Endothelial cell of umbilical vein (primary cell): ENCODE results near the gene PRDM16. TPM values are rescaled to one million over a fixed set of nuclear protein-coding genes. Genes with fewer than 3 reads are reported as not detected.

ENCODE experiments used
- BruUV-seq: library from RNA; stranded (reverse); fragments of 400-500 nt; replicated peaks from 2 replicates; lab custom pipeline; 2021; lab: Mats Ljungman, UMichigan
- CTCF ChIA-PET: fragments of 300-600, 350-600 bp; sonication (Branson Sonifier 250); formaldehyde crosslinking; loops from one replicate; lab custom pipeline; 2021; ENCODE audit warnings: antibody characterized with exemption, inconsistent platforms; lab: Charles Lee
- POLR2A ChIA-PET: fragments of 300-600, 350-600 bp; sonication (Branson Sonifier 250); formaldehyde crosslinking; loops from one replicate; lab custom pipeline; 2021; ENCODE audit warnings: antibody characterized with exemption, inconsistent platforms; lab: Charles Lee
- DNase-seq: peaks from one replicate; pipeline ENCODE4 v3.0.0-alpha.2; 2011; ENCODE audit warnings: low read depth, low spot score
- FAIRE-seq: peaks from 2 replicates; lab custom pipeline; 2011; peaks lifted over from hg19 to GRCh38; lab: Jason Lieb, UNC
- H2AFZ ChIP-seq: 2 replicates; pipeline ENCODE4 v1.6.0; 2012; ENCODE audit warnings: low read depth, low read length, control low read depth, inconsistent platforms
- H3K27ac ChIP-seq: 2 replicates; pipeline ENCODE4 v1.5.1; 2011; ENCODE audit warnings: low read depth, mild to moderate bottlenecking, control low read depth, low read length, moderate library complexity; ENCODE audit not compliant: insufficient read depth
- H3K27me3 ChIP-seq, 2 experiments: 2 replicates each; pipeline versions ENCODE4 v1.6.0 to v1.6.1; 2011; ENCODE audit warnings: low read length in 2 of 2, mixed read lengths in 1 of 2; ENCODE audit not compliant: control insufficient read depth in 2 of 2, insufficient read depth in 2 of 2
- H3K36me3 ChIP-seq, 2 experiments: 2 replicates in 1 of 2; 3 replicates in 1 of 2; pipeline ENCODE4 v1.5.1; 2011; ENCODE audit warnings: low read length in 2 of 2, mild to moderate bottlenecking in 1 of 2, moderate library complexity in 1 of 2; ENCODE audit not compliant: control insufficient read depth in 2 of 2, insufficient read depth in 2 of 2; ENCODE audit errors: extremely low read depth in 1 of 2
- H3K4me1 ChIP-seq: 3 replicates; pipeline ENCODE4 v1.5.1; 2011; ENCODE audit warnings: mild to moderate bottlenecking, low read length; ENCODE audit not compliant: control insufficient read depth, insufficient read depth; ENCODE audit errors: extremely low read depth
- H3K4me2 ChIP-seq: 2 replicates; pipeline ENCODE4 v1.6.1; 2011; ENCODE audit warnings: low read length, control low read depth, mixed read lengths; ENCODE audit not compliant: insufficient read depth
- H3K4me3 ChIP-seq, 3 experiments: fragments of 200-600 bp in 1 of 3; sonication (generic), shearing (Covaris generic) in 1 of 3; replicated peaks in 1 of 3; 2 replicates each; pipeline ENCODE4 v1.5.1; 2011 to 2016; ENCODE audit warnings: control low read depth in 3 of 3, low read length in 3 of 3, mild to moderate bottlenecking in 2 of 3, inconsistent platforms in 1 of 3, low read depth in 1 of 3, moderate library complexity in 1 of 3; ENCODE audit not compliant: insufficient read depth in 1 of 3
- H3K79me2 ChIP-seq: 2 replicates; pipeline ENCODE4 v1.6.0; 2012; ENCODE audit warnings: low read length, inconsistent platforms; ENCODE audit not compliant: control insufficient read depth, insufficient read depth
- H3K9ac ChIP-seq: replicated peaks from 2 replicates; pipeline ENCODE3; 2011; ENCODE audit warnings: low read length, control low read depth; ENCODE audit not compliant: insufficient read depth; ENCODE audit errors: extremely low read depth
- H3K9me1 ChIP-seq: replicated peaks from 3 replicates; pipeline ENCODE4 v1.6.0; 2011; ENCODE audit warnings: mild to moderate bottlenecking, low read length; ENCODE audit not compliant: control insufficient read depth, insufficient read depth; ENCODE audit errors: extremely low read depth
- H3K9me3 ChIP-seq: replicated peaks from 2 replicates; pipeline ENCODE4 v1.5.1; 2012; ENCODE audit warnings: low read length, inconsistent platforms; ENCODE audit not compliant: control insufficient read depth, insufficient read depth
- H4K20me1 ChIP-seq: replicated peaks from 2 replicates; pipeline ENCODE3; 2011; ENCODE audit warnings: mild to moderate bottlenecking, low read length; ENCODE audit not compliant: control insufficient read depth, insufficient read depth; ENCODE audit errors: extremely low read depth
- EZH2 ChIP-seq: IDR thresholded peaks from 2 replicates; pipeline ENCODE4 v1.6.1; 2012; ENCODE audit warnings: borderline replicate concordance, low read depth, mild to moderate bottlenecking, moderate library complexity, low read length, inconsistent platforms; ENCODE audit not compliant: severe bottlenecking
- FOS ChIP-seq: IDR thresholded peaks from 2 replicates; pipeline ENCODE4 v1.6.1; 2011; ENCODE audit warnings: mild to moderate bottlenecking, low read length, moderate library complexity, borderline replicate concordance; ENCODE audit not compliant: insufficient read depth
- GATA2 ChIP-seq: IDR thresholded peaks from 2 replicates; pipeline ENCODE4 v1.7.0; 2011; ENCODE audit warnings: low read depth, mild to moderate bottlenecking, moderate library complexity, mixed read lengths, low read length; ENCODE audit not compliant: insufficient read length, insufficient read depth
- JUN ChIP-seq: IDR thresholded peaks from 2 replicates; pipeline ENCODE4 v1.6.1; 2011; ENCODE audit warnings: borderline replicate concordance, low read depth; ENCODE audit not compliant: insufficient read length, insufficient read depth
- POLR2AphosphoS5 ChIP-seq: IDR thresholded peaks from 2 replicates; pipeline ENCODE4 v1.6.1; 2012; ENCODE audit warnings: low read depth, mild to moderate bottlenecking, control low read depth, low read length, moderate library complexity; ENCODE audit not compliant: insufficient read depth
- dilution Hi-C: fragments of 300-500 bp; cut with MboI; formaldehyde crosslinking; loops from one replicate; pipeline ENCODE4 v1.15.0; 2019; ENCODE audit warnings: low sequenced_read_pairs; ENCODE audit not compliant: extremely low pct_ligation_motif_present
- intact Hi-C: fragments of 100-400 bp; cut with micrococcal nuclease; formaldehyde crosslinking; loops from one replicate; pipeline ENCODE4 v1.10.0; 2022
- polyA plus RNA-seq, 4 experiments: library from polyadenylated mRNA; depleted of rRNA in 3 of 4; stranded (reverse) in 3 of 4; unstranded in 1 of 4; fragments of >200 nt; gene quantifications; 2 replicates each; pipeline versions ENCODE4 v1.2.1 to v1.2.3, GENCODE V29; 2011 to 2012; ENCODE audit warnings: missing spikeins in 1 of 4
- total RNA-seq: library from RNA; stranded (reverse); gene quantifications from 2 replicates; pipeline ENCODE4 v1.2.3, GENCODE V29; 2021
- TF ChIP-seq, protein P1 (sequence below): IDR thresholded peaks from 2 replicates; pipeline ENCODE4 v1.6.1; 2011; ENCODE audit not compliant: insufficient read depth, insufficient read length
- TF ChIP-seq, protein P2 (sequence below), 2 donors: IDR thresholded peaks; 1 replicate in 1 of 2; 2 replicates in 1 of 2; pipeline ENCODE4 v1.5.1; 2011; ENCODE audit warnings: low read length in 2 of 2, mild to moderate bottlenecking in 2 of 2, moderate library complexity in 2 of 2, control low read depth in 1 of 2, inconsistent platforms in 1 of 2, low read depth in 1 of 2; ENCODE audit not compliant: insufficient read depth in 1 of 2; ENCODE audit errors: extremely low read depth in 1 of 2

The PRDM16 gene
- total and polyA plus RNA-seq, 2 donors (not counting 3 experiments of a cell fraction or from before 2014, with no cell fraction given): not detected

GRCh38 chr1:3227351-3227704 lies 158.3 kb downstream of the PRDM16 start:
- Histone ChIP-seq H3K4me3 (no peak overlapping the region), H3K27me3 (no peaks in the 10 kb centered on the region), H3K4me1 (no peaks in the 10 kb centered on the region), H4K20me1 (no peaks in the 10 kb centered on the region), H2AFZ (no peak overlapping the region), H3K9me1 (no peaks in the 10 kb centered on the region), H3K9me3 (no peaks in the 10 kb centered on the region), H3K36me3 (no peaks in the 10 kb centered on the region), H3K79me2 (no peaks in the 10 kb centered on the region), H3K27ac (no peak overlapping the region), H3K9ac (no peak overlapping the region), H3K4me2 (no peak overlapping the region)
- ChIA-PET CTCF (interaction anchor here (0.8 kb wide), 1 partner anchor 11 kb away, joined by 3 read pairs; no protein-coding TSS in a partner anchor), POLR2A (no interaction called here)
- dilution Hi-C loops (no loop called here), intact Hi-C loops (no loop called here)
- DNase-seq (no peak), FAIRE-seq (no peak)
- no TSS peak for BruUV-seq
- TF ChIP-seq POLR2AphosphoS5: no peak
- TF ChIP-seq, protein P1, sequence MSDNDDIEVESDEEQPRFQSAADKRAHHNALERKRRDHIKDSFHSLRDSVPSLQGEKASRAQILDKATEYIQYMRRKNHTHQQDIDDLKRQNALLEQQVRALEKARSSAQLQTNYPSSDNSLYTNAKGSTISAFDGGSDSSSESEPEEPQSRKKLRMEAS: no peak
- TF ChIP-seq GATA2: no peak
- TF ChIP-seq, protein P2, sequence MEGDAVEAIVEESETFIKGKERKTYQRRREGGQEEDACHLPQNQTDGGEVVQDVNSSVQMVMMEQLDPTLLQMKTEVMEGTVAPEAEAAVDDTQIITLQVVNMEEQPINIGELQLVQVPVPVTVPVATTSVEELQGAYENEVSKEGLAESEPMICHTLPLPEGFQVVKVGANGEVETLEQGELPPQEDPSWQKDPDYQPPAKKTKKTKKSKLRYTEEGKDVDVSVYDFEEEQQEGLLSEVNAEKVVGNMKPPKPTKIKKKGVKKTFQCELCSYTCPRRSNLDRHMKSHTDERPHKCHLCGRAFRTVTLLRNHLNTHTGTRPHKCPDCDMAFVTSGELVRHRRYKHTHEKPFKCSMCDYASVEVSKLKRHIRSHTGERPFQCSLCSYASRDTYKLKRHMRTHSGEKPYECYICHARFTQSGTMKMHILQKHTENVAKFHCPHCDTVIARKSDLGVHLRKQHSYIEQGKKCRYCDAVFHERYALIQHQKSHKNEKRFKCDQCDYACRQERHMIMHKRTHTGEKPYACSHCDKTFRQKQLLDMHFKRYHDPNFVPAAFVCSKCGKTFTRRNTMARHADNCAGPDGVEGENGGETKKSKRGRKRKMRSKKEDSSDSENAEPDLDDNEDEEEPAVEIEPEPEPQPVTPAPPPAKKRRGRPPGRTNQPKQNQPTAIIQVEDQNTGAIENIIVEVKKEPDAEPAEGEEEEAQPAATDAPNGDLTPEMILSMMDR (IDR thresholded peaks at IDR 0.05; ENCODE audit: extremely low read depth in 1 of 2, insufficient read depth in 1 of 2, low read depth in 1 of 2, low read length in 2 of 2): no peak
- TF ChIP-seq EZH2: no peak
- TF ChIP-seq FOS: no peak
- no peak for TF ChIP-seq JUN
